Thyroid gland (tissue), 4 donors: ENCODE measurements around the gene ARSI.

Source experiments
- POLR2A ChIP-seq, 2 donors: fragments of 450-650 bp; IDR thresholded peaks; one replicate each; pipeline ENCODE4 v1.6.1; 2017; ENCODE audit warnings: antibody characterized with exemption in 2 of 2, mild to moderate bottlenecking in 2 of 2, moderate library complexity in 1 of 2
- TF ChIP-seq, protein P1 (sequence below), 6 experiments: fragments of 200-600 bp in 3 of 6; fragments of 450-650 bp in 3 of 6; sonication (generic) in 3 of 6; IDR thresholded peaks; one replicate each; pipeline ENCODE4 v1.5.1; 2016 to 2019; ENCODE audit warnings: antibody characterized with exemption in 6 of 6, mild to moderate bottlenecking in 2 of 6, inconsistent platforms in 1 of 6, moderate library complexity in 1 of 6

GRCh38 chr5:150266871-150267291 is 35.8 kb downstream of the ARSI start:
- TF ChIP-seq, protein P1, sequence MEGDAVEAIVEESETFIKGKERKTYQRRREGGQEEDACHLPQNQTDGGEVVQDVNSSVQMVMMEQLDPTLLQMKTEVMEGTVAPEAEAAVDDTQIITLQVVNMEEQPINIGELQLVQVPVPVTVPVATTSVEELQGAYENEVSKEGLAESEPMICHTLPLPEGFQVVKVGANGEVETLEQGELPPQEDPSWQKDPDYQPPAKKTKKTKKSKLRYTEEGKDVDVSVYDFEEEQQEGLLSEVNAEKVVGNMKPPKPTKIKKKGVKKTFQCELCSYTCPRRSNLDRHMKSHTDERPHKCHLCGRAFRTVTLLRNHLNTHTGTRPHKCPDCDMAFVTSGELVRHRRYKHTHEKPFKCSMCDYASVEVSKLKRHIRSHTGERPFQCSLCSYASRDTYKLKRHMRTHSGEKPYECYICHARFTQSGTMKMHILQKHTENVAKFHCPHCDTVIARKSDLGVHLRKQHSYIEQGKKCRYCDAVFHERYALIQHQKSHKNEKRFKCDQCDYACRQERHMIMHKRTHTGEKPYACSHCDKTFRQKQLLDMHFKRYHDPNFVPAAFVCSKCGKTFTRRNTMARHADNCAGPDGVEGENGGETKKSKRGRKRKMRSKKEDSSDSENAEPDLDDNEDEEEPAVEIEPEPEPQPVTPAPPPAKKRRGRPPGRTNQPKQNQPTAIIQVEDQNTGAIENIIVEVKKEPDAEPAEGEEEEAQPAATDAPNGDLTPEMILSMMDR (IDR thresholded peaks at IDR 0.05) = no peak
- no peak for TF ChIP-seq POLR2A (IDR thresholded peaks at IDR 0.05)
